NB4 (cell line): ENCODE measurements around the gene NOC3L.

ENCODE experiments used
- MYC ChIP-seq: IDR thresholded peaks from 2 replicates; pipeline ENCODE4 v1.6.1; 2011; ENCODE audit warnings: low read depth, low read length
- TF ChIP-seq, protein P1 (sequence below): IDR thresholded peaks from one replicate; pipeline ENCODE4 v1.5.1; 2012; ENCODE audit warnings: low read depth, low read length
- TF ChIP-seq, protein P2 (sequence below): IDR thresholded peaks from 2 replicates; pipeline ENCODE4 v1.6.1; 2011; ENCODE audit warnings: low read depth, low read length

DNA sequence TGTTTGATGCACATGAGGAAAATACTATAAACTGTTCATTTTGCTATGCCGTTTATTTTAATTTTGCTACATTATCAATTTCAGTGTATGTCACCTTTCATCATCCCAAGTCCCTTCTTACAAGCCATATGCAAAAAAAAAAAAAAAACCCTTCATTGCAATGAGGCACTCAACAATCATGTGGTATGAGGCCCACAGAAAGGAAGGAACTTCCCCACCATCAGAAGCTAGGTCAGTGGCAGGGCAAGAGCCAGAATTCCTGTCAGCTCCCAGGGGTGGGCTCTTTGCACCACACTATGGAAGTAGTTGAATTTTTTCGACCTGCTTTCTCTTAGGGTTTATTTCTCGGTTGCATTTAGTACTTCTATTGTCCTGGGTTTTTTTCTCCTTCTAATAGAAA lies 75.4 kb downstream of the NOC3L start:
- TF ChIP-seq, protein P1, sequence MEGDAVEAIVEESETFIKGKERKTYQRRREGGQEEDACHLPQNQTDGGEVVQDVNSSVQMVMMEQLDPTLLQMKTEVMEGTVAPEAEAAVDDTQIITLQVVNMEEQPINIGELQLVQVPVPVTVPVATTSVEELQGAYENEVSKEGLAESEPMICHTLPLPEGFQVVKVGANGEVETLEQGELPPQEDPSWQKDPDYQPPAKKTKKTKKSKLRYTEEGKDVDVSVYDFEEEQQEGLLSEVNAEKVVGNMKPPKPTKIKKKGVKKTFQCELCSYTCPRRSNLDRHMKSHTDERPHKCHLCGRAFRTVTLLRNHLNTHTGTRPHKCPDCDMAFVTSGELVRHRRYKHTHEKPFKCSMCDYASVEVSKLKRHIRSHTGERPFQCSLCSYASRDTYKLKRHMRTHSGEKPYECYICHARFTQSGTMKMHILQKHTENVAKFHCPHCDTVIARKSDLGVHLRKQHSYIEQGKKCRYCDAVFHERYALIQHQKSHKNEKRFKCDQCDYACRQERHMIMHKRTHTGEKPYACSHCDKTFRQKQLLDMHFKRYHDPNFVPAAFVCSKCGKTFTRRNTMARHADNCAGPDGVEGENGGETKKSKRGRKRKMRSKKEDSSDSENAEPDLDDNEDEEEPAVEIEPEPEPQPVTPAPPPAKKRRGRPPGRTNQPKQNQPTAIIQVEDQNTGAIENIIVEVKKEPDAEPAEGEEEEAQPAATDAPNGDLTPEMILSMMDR: no peak
- TF ChIP-seq, protein P2, sequence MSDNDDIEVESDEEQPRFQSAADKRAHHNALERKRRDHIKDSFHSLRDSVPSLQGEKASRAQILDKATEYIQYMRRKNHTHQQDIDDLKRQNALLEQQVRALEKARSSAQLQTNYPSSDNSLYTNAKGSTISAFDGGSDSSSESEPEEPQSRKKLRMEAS: no peak
- no peak for TF ChIP-seq MYC
